ENCODE data around the gene LMO4. TPM values are rescaled to one million over a fixed set of nuclear protein-coding genes. Genes with fewer than 3 reads are reported as not detected.

Gene LMO4
- total RNA-seq, 1 donor from 2014 or later: 17.7 TPM

DNA sequence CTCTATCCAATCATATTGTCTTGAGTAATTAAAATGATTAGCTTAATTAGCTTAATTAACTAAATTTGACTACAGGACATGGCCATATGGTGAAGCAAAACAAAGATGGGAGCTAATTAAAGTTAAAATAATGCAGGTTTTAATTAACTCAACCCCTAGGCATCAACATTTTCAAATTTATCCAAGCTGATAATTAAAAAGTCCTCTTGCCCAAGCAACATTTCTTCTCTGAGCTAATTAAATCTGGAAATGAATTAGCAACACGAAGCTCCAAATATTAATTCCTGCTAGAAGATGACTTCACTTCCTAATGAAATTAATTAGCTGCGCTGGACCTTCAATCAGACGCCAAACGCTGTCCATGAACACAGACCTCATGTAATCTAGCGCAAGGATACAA lies 27.9 kb downstream of the LMO4 start:
- DNase-seq (ENCODE audit: low spot score) (no peak), ATAC-seq (no peak)

GRCh38 chr1:87358219-87358618 lies 29.5 kb downstream of the LMO4 start:
- ATAC-seq (no peak), DNase-seq (ENCODE audit: low spot score) (no peak)

GRCh38 chr1:87359586-87359985 lies 30.9 kb downstream of the LMO4 start:
- ATAC-seq (no peak), DNase-seq (ENCODE audit: low spot score) (no peak)

DNA sequence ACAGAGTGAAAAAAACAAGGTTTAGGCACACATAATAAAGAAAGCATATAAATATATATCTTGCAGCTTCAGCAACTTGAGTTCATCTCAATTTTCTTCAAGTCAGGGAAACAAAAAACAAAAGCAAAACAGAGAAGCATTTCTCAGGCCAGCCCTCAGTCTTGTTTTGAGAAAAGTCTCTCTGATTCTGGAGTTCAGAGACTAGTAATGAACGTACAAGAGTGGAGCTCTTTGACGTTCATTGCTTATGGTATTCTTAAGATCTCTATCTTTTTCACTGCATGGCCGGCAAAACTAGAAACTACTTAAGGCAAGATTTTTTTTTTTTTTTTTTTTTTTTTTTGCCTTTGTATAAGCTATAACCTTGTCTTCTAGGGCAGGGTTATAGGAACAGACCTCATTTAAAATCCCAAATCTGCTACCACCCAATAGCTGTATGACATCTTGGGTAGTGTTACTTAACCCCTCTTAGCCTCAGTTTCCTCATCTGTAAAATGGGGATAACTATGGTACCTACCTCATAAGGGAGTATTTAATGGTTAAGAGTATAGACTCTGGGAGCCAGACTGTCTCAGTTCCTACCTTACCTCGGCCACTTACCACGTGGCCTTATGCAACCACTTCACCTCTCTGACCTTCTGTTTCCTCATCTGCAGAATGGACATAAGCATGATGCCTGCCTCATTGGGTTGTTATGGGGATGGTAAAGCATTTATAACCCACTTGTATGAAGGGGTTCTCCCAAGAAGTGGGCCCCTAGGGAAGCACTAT lies 33.6 kb downstream of the LMO4 start:
- DNase-seq (ENCODE audit: low spot score) (no peak), ATAC-seq (peak; percentile 69)

GRCh38 chr1:87362834-87363426 lies 34.2 kb downstream of the LMO4 start:
- ATAC-seq (peak; percentile 98), DNase-seq (ENCODE audit: low spot score) (peak; percentile 68)

DNA sequence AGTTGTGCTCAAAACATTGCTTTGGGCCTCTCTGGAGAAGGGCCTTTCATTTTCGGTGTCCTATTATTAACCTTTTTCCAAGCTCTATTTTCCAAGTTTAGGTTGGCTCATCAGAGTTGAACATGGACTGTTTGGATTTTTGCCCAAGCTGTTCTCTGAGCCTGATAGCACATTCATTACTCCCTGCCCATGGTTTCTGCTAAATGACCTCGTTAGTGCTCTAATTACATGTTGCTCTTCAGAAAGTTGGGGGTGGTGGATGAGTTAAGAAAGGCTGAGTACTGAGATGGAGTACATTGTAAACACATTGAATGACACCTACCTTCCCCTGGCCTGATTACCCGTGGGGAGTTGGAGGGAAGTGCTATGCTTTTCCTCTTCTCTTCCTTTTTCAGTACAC lies 38.9 kb downstream of the LMO4 start:
- no peak for ATAC-seq

DNA sequence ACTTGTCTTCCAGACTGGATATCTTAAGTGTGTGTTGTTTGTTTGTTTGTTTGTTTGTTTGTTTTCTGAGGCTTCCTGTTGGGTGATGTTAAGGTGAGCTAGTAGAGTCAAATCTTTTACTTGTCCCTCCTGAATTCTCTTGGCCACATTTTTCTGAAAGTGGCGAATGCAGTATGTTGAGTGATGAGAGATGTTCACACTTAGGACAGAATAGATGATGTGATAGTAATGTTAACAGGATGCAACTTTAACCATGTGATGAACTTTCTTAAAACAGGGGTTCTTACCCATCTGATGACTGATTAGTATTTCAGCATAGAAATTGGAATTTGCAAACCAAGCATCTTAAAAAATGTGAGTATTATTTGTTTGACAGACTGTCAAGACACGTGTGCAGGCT lies 40.2 kb downstream of the LMO4 start:
- no peak for ATAC-seq
- no peak for DNase-seq (ENCODE audit: low spot score)

More for the DNA sequence above, 38.9 kb downstream of the LMO4 start:
- DNase-seq (ENCODE audit: low spot score): no peak

GRCh38 chr1:87369736-87370478 lies 41.2 kb downstream of the LMO4 start:
- ATAC-seq (no peak), DNase-seq (ENCODE audit: low spot score) (no peak)

GRCh38 chr1:87370544-87370943 lies 41.9 kb downstream of the LMO4 start:
- ATAC-seq (no peak), DNase-seq (ENCODE audit: low spot score) (no peak)

GRCh38 chr1:87379306-87379705 lies 50.6 kb downstream of the LMO4 start:
- DNase-seq (ENCODE audit: low spot score): no peak

GRCh38 chr1:87386217-87386790 lies 57.6 kb downstream of the LMO4 start:
- ATAC-seq (no peak), DNase-seq (ENCODE audit: low spot score) (no peak)

More at GRCh38 chr1:87379306-87379705, 50.6 kb downstream of the LMO4 start:
- ATAC-seq: no peak

DNA sequence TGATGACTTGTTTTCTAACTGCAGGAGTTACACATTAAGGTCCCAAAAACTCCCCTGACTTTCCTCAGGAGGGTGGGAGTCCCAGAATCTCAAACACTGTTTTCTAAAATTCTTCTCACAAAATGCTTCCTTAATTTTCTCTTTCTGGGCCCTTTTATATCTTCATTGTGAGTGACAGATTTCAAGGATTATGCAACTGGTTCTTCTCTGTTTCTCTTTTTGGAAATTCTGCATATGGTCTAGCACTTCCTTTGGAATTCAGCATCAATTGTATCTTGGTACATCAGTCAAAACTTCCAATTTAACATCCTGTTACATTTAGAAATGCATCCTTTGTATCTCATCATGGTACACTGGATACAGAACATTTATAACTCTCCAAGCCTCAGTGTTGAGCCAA lies 59.7 kb downstream of the LMO4 start:
- no peak for ATAC-seq

GRCh38 chr1:87389011-87389410 lies 60.3 kb downstream of the LMO4 start:
- DNase-seq (ENCODE audit: low spot score): no peak
- no peak for ATAC-seq

More for the DNA sequence above, 59.7 kb downstream of the LMO4 start:
- DNase-seq (ENCODE audit: low spot score): no peak

DNA sequence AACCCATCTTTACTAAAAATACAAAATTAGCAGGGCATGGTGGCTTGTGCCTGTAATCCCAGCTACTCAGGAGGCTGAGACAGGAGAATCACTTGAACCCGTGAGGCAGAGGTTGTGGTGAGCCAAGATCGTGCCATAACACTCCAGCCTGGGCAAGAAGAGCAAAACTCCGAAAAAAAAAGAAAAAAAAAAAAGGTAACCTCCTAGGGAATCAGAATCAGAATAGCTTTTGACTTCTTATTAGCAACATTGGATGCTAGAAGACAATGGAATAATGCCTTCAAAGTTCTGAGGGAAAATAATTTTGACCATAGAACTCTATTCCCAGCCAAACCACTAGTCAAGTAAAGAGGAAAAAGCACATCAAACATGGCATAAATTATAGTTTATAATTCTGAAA lies 60.9 kb downstream of the LMO4 start:
- no peak for ATAC-seq
- DNase-seq (ENCODE audit: low spot score): no peak

GRCh38 chr1:87392248-87393192 lies 63.8 kb downstream of the LMO4 start:
- no peak for DNase-seq (ENCODE audit: low spot score)

DNA sequence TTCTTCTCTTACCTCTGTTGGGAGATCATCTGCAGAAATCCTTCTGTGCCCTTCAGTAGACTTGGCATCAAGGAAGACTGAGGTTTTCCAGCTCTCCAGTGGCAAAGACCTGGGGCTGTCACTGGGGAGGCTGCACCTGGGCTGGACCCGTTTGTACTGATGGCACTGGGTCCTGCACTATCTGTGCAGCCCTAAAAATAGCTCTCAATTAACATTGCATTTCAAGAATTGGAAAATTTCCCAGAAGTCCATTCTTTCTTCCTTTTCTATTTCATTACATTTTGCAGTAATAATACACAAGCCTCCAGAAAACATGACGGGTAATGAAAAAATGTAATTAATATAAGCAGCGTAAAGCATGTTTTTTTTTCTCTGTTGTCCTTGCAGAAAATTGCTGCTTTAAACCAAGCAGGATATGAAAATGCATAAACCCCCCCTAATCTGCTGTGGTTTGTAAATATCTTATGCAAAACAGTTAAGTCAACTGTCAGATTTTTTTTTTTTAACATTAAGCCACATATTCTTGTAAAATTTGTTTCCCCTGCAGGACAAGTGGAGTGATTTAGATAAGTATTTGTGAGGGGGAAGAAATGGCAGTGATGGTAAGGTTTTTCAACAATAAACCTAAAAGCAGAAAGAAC lies 64.9 kb downstream of the LMO4 start:
- DNase-seq (ENCODE audit: low spot score) (no peak), ATAC-seq (no peak)

More at GRCh38 chr1:87392248-87393192, 63.8 kb downstream of the LMO4 start:
- no peak for ATAC-seq

GRCh38 chr1:87394513-87394912 lies 65.8 kb downstream of the LMO4 start:
- ATAC-seq (no peak), DNase-seq (ENCODE audit: low spot score) (no peak)

GRCh38 chr1:87394982-87395381 lies 66.3 kb downstream of the LMO4 start:
- ATAC-seq (no peak), DNase-seq (ENCODE audit: low spot score) (no peak)
